Heart left ventricle (tissue), 16 donors: ENCODE results near the gene FAM24A. TPM values are rescaled to one million over a fixed set of nuclear protein-coding genes. Genes with fewer than 3 reads are reported as not detected.

ENCODE experiments used
- ATAC-seq, 4 donors: fragments of 200-7000 bp; cut with Tn5 transposase; one replicate each; pipeline ENCODE4 v1.9.1; 2020 to 2022; ENCODE audit warnings: moderate library complexity in 4 of 4, mild to moderate bottlenecking in 3 of 4, moderate number of reproducible peaks in 1 of 4
- DNase-seq, 5 donors: peaks; one replicate each; pipeline ENCODE4 v3.0.0-alpha.2; 2020
- H3K27ac ChIP-seq, 12 donors: fragments of 200-600 bp; sonication (generic) in 4 of 12; one replicate each; pipeline versions ENCODE4 v1.5.0 to v1.8.0; 2016 to 2022; ENCODE audit warnings: mild to moderate bottlenecking in 2 of 12
- H3K27me3 ChIP-seq, 9 donors: fragments of 200-600 bp; sonication (generic) in 2 of 9; one replicate each; pipeline versions ENCODE4 v1.5.1 to v1.8.0; 2016 to 2022; ENCODE audit warnings: mild to moderate bottlenecking in 3 of 9
- H3K36me3 ChIP-seq, 9 donors: fragments of 200-600 bp; sonication (generic) in 2 of 9; one replicate each; pipeline versions ENCODE4 v1.5.0 to v1.8.0; 2018 to 2022; ENCODE audit warnings: mild to moderate bottlenecking in 2 of 9
- H3K4me1 ChIP-seq, 12 donors: fragments of 200-600 bp; sonication (generic) in 4 of 12; one replicate each; pipeline versions ENCODE4 v1.5.0 to v1.8.0; 2016 to 2022; ENCODE audit warnings: mild to moderate bottlenecking in 3 of 12
- H3K4me3 ChIP-seq, 12 donors: fragments of 200-600 bp; sonication (generic) in 4 of 12; one replicate each; pipeline versions ENCODE4 v1.5.0 to v1.8.0; 2017 to 2022; ENCODE audit warnings: mild to moderate bottlenecking in 9 of 12, moderate library complexity in 4 of 12
- H3K9me3 ChIP-seq, 12 donors: fragments of 200-600 bp; sonication (generic) in 4 of 12; one replicate each; pipeline versions ENCODE4 v1.5.0 to v1.8.0; 2016 to 2022; ENCODE audit warnings: mild to moderate bottlenecking in 1 of 12
- CTCF ChIP-seq, 12 donors: fragments of 200-600 bp; sonication (generic) in 4 of 12; IDR thresholded peaks; one replicate each; pipeline versions ENCODE4 v1.5.0 to v1.8.0; 2018 to 2022; ENCODE audit warnings: antibody characterized with exemption in 12 of 12, mild to moderate bottlenecking in 5 of 12
- POLR2A ChIP-seq, 2 donors: fragments of 450-650 bp; IDR thresholded peaks; one replicate each; pipeline ENCODE4 v1.6.1; 2017; ENCODE audit warnings: antibody characterized with exemption in 2 of 2, mild to moderate bottlenecking in 2 of 2, moderate library complexity in 2 of 2
- WGBS, 4 donors: extraction: QIAGEN DNeasy Blood & Tissue Kit in 2 of 4; methylation state at CpG; one replicate each; pipeline versions ENCODE4 v1.1.5 to v1.1.7; 2013 to 2018; 5-methylcytosine and 5-hydroxymethylcytosine counted together
- intact Hi-C, 10 donors: fragments of 100-400 bp; cut with DNase I; formaldehyde crosslinking; loops; one replicate each; pipeline versions ENCODE4 v1.11.1 to v1.14.2; 2022
- polyA plus RNA-seq, 2 donors: library from polyadenylated mRNA; stranded (reverse); fragments of 200-250 nt; gene quantifications; one replicate each; pipeline ENCODE4 v1.2.3, GENCODE V29; 2013
- total RNA-seq, 9 donors: library from RNA; depleted of rRNA in 2 of 9; stranded (reverse); fragments of >200 nt in 2 of 9; fragmentation: NEBNext Ultra II Directional in 3 of 9; extraction: Animal tissue kit (Norgen Biotek cat#: 25700) in 3 of 9; gene quantifications; one replicate each; pipeline versions ENCODE4 v1.1.0 to v1.2.4, GENCODE V29; 2016 to 2023
- donor health status: ischemic (EF 13 %, LVEDD 7.1; RV severe dilation, severe dysfunction).
- donor health status: healthy with polysubstance abuse.
- donor health status: DM: no; HTN: yes; CAD: no.
- donor health status: DM: no; HTN: no; CAD: no.
- donor health status: ischemic (EF 25% LVEDD 6.9; RV normal size, moderate dysfunction).
- donor health status: ischemic (EF 25% LVEDD 5.7; RV mildly dilated, moderate dysfunction).
- donor health status: healthy.
- donor health status: DM: yes; HTN: yes; CAD: no.
- donor health status: ischemic (EF 35%, LVEDD 5.7; RV mildly dilated, moderate dysfunction).
- donor health status: nonischemic (EF 11% LVEDD 7.7; RV severe dilation, severe dysfunction).
- donor health status: DM: yes; HTN: yes; CAD: no.
- donor health status: PGD.
- donor health status: ischemic (EF 29% LVEDD 5.4; RV normal size, mild dysfunction).
- donor health status: nonischemic (EF 23%, LVEDD 6.1; RV moderate dilation, normal function).

Gene FAM24A
- total and polyA plus RNA-seq, 11 donors = not detected

- intact Hi-C loops = no loop called here
- no peak for ATAC-seq
- H3K4me1 ChIP-seq = peaks cover 0 to 15% (median 6%) of the 10 kb centered on the region in 12 donors
- no peak for DNase-seq
- 88 to 99% (median 94%) methylated on average over 1 of the region's 1 CpG for WGBS, 4 donors
- H3K36me3 ChIP-seq = no peaks in the 10 kb centered on the region
- no peak overlapping the region for H3K27ac ChIP-seq
- H3K4me3 ChIP-seq = no peak overlapping the region
- peaks cover 0 to 8% (median 0%) of the 10 kb centered on the region in 12 donors for H3K9me3 ChIP-seq
- TF ChIP-seq POLR2A (IDR thresholded peaks at IDR 0.05) (no peak), CTCF (IDR thresholded peaks at IDR 0.05) (no peak)
- H3K27me3 ChIP-seq = peaks cover 0 to 7% (median 0%) of the 10 kb centered on the region in 9 donors
Measured at GRCh38 chr10:122876467-122876855, 33.9 kb upstream of the FAM24A start.

- no peak for DNase-seq
- peaks cover 0 to 8% (median 0%) of the 10 kb centered on the region in 12 donors for H3K9me3 ChIP-seq
Measured at GRCh38 chr10:122877264-122877663, 33.1 kb upstream of the FAM24A start.

GRCh38 chr10:122878799-122879338 lies 31.5 kb upstream of the FAM24A start:
- H3K27me3 ChIP-seq = peaks cover 0 to 8% (median 0%) of the 10 kb centered on the region in 9 donors
- H3K36me3 ChIP-seq = no peaks in the 10 kb centered on the region
- H3K4me1 ChIP-seq = peaks cover 0 to 15% (median 6%) of the 10 kb centered on the region in 12 donors
- TF ChIP-seq CTCF (IDR thresholded peaks at IDR 0.05) = no peak
- no peak for TF ChIP-seq POLR2A (IDR thresholded peaks at IDR 0.05)
- peak in 3 of 4 donors; percentile 18 to 36 (median 27) for ATAC-seq
- H3K27ac ChIP-seq = peak overlapping the region in 7 of 12 donors; percentile 14 to 60 (median 42)
- H3K9me3 ChIP-seq = no peaks in the 10 kb centered on the region
- intact Hi-C loops = no loop called here
- H3K4me3 ChIP-seq = peak overlapping the region; percentile 37 to 76 (median 61)
- no peak for DNase-seq
- WGBS, 4 donors = 39 to 48% (median 47%) methylated on average over 14 of the region's 14 CpGs

More at GRCh38 chr10:122877264-122877663, 33.1 kb upstream of the FAM24A start:
- Histone ChIP-seq H3K4me1 (peaks cover 0 to 15% (median 6%) of the 10 kb centered on the region in 12 donors), H3K4me3 (no peak overlapping the region), H3K27ac (no peak overlapping the region), H3K36me3 (no peaks in the 10 kb centered on the region), H3K27me3 (peaks cover 0 to 8% (median 0%) of the 10 kb centered on the region in 9 donors)
- TF ChIP-seq POLR2A (IDR thresholded peaks at IDR 0.05) (no peak), CTCF (IDR thresholded peaks at IDR 0.05) (no peak)
- ATAC-seq = no peak
- WGBS, 4 donors = 70 to 83% (median 79%) methylated on average over 1 of the region's 1 CpG
- intact Hi-C loops = no loop called here

- peak; percentile 92 to 99 (median 98) for ATAC-seq
- TF ChIP-seq CTCF (IDR thresholded peaks at IDR 0.05) (no peak), POLR2A (IDR thresholded peaks at IDR 0.05) (peak in 1 of 2 donors; percentile 41)
- Histone ChIP-seq H3K9me3 (no peaks in the 10 kb centered on the region), H3K27ac (peak within 1 kb of the TSS in 7 of 12 donors; percentile 14 to 60 (median 42)), H3K36me3 (no peaks in the 10 kb centered on the region), H3K4me1 (peaks cover 0 to 15% (median 6%) of the 10 kb centered on the region in 12 donors), H3K4me3 (peak within 1 kb of the TSS; percentile 51 to 76 (median 61)), H3K27me3 (peaks cover 0 to 8% (median 0%) of the 10 kb centered on the region in 9 donors)
- intact Hi-C loops = no loop called here
- DNase-seq = peak; percentile 92 to 96 (median 95)
- WGBS, 4 donors = 3 to 5% (median 4%) methylated on average over 57 to 95 of the region's 95 CpGs
Measured at GRCh38 chr10:122879339-122880273, 30.8 kb upstream of the FAM24A start, which contains the start of gene FAM24B. Gene FAM24B, minus strand, starts transcription at chr10:122879581. Its CDS starts 29,066 bp downstream, at chr10:122850515.
